C4-2B (cell line): ENCODE results near the gene CYP3A5.
"Not testable (repeated sequence)": the region's sequence is repeated elsewhere in the genome, so short reads cannot be mapped to it uniquely, and the experiment has no call there.

ENCODE experiments used
- H3K27ac ChIP-seq: fragments of 450-650 bp; 2 replicates; pipeline ENCODE4 v1.5.1; 2017
- CTCF ChIP-seq: fragments of 450-650 bp; conservative IDR thresholded peaks from 2 replicates; pipeline ENCODE4 v1.5.1; 2017; ENCODE audit warnings: mild to moderate bottlenecking
- ZFX ChIP-seq: fragments of 450-650 bp; IDR thresholded peaks from 2 replicates; pipeline ENCODE4 v1.6.1; 2017

CYP3A5 gene

GRCh38 chr7:99679400-99680191 is at the start of gene CYP3A5:
TSS of gene CYP3A5 (minus strand) at chr7:99679996. CDS start at chr7:99679896, 100 bp downstream.
- no peak for TF ChIP-seq ZFX
- TF ChIP-seq CTCF: no peak
- no peak within 1 kb of the TSS for H3K27ac ChIP-seq

GRCh38 chr7:99728615-99729014 is 48.8 kb upstream of the CYP3A5 start:
- TF ChIP-seq CTCF: no peak
- H3K27ac ChIP-seq: no peak overlapping the region

GRCh38 chr7:99723201-99723600 is 43.4 kb upstream of the CYP3A5 start:
- H3K27ac ChIP-seq: not testable (repeated sequence)

- H3K27ac ChIP-seq: no peak overlapping the region
- TF ChIP-seq CTCF: no peak
- TF ChIP-seq ZFX: no peak
These were observed 41.2 kb upstream of the CYP3A5 start for GRCh38 chr7:99720800-99721595.

- H3K27ac ChIP-seq: no peak overlapping the region
- TF ChIP-seq ZFX (no peak), CTCF (no peak)
These were observed 40.4 kb upstream of the CYP3A5 start for GRCh38 chr7:99719996-99720769.

GRCh38 chr7:99713995-99714570 is 34.3 kb upstream of the CYP3A5 start:
- TF ChIP-seq CTCF (no peak), ZFX (no peak)
- no peak overlapping the region for H3K27ac ChIP-seq

- H3K27ac ChIP-seq: no peak overlapping the region
- no peak for TF ChIP-seq ZFX
- TF ChIP-seq CTCF: no peak
These were observed 30.2 kb upstream of the CYP3A5 start for GRCh38 chr7:99709838-99710578.
